H9 (cell line): ENCODE data around the gene AXL. TPM values are rescaled to one million over a fixed set of nuclear protein-coding genes. Genes with fewer than 3 reads are reported as not detected.
A peak's percentile ranks its signal among the peaks of the same experiment; 100 is the strongest.

Experiments used
- DNase-seq: peaks from one replicate; pipeline ENCODE4 v3.0.0-alpha.2; 2017
- H2AFZ ChIP-seq: one replicate; pipeline ENCODE4 v1.6.1; 2013; ENCODE audit warnings: mild to moderate bottlenecking, low read length, control low read depth, moderate library complexity
- H2AK5ac ChIP-seq: 2 replicates; pipeline ENCODE4 v1.6.1; 2013; ENCODE audit warnings: low read length, control low read depth, mixed read lengths; ENCODE audit not compliant: insufficient read length
- H2BK120ac ChIP-seq: one replicate; pipeline ENCODE4 v1.6.1; 2013; ENCODE audit warnings: low read depth, mild to moderate bottlenecking, low read length, control low read depth, inconsistent platforms; ENCODE audit not compliant: poor library complexity, severe bottlenecking
- H2BK12ac ChIP-seq: 2 replicates; pipeline ENCODE4 v1.6.1; 2013; ENCODE audit warnings: low read length, control low read depth, mixed read lengths, low read depth; ENCODE audit not compliant: insufficient read length
- H2BK15ac ChIP-seq: 2 replicates; pipeline ENCODE4 v1.6.1; 2013; ENCODE audit warnings: low read depth, low read length, control low read depth
- H2BK20ac ChIP-seq: one replicate; pipeline ENCODE4 v1.6.1; 2013; ENCODE audit warnings: low read depth, mild to moderate bottlenecking, low read length, control low read depth, inconsistent platforms; ENCODE audit not compliant: poor library complexity, severe bottlenecking
- H2BK5ac ChIP-seq: 2 replicates; pipeline ENCODE4 v1.6.1; 2013; ENCODE audit warnings: low read length, control low read depth, mixed read lengths; ENCODE audit not compliant: insufficient read length
- H3K14ac ChIP-seq: 2 replicates; pipeline ENCODE4 v1.6.1; 2013; ENCODE audit warnings: low read length, control low read depth; ENCODE audit not compliant: insufficient read depth
- H3K18ac ChIP-seq: 2 replicates; pipeline ENCODE4 v1.6.1; 2013; ENCODE audit warnings: low read depth, mild to moderate bottlenecking, mixed read lengths, low read length, control low read depth; ENCODE audit not compliant: insufficient read length
- H3K23ac ChIP-seq: 2 replicates; pipeline ENCODE4 v1.6.1; 2013; ENCODE audit warnings: low read length, control low read depth, mixed read lengths, low read depth; ENCODE audit not compliant: insufficient read length
- H3K23me2 ChIP-seq: 2 replicates; pipeline ENCODE4 v1.6.1; 2013; ENCODE audit warnings: low read depth, mild to moderate bottlenecking, mixed read lengths, low read length, control low read depth; ENCODE audit not compliant: insufficient read length, poor library complexity, severe bottlenecking
- H3K27ac ChIP-seq: 2 replicates; pipeline ENCODE4 v1.5.1; 2013; ENCODE audit warnings: low read length, control low read depth, mixed read lengths, low read depth; ENCODE audit not compliant: insufficient read length
- H3K27me3 ChIP-seq: 2 replicates; pipeline ENCODE4 v1.6.1; 2013; ENCODE audit warnings: low read length, control low read depth, inconsistent platforms; ENCODE audit not compliant: insufficient read depth
- H3K4ac ChIP-seq: 2 replicates; pipeline ENCODE4 v1.6.1; 2013; ENCODE audit warnings: low read depth, mild to moderate bottlenecking, control low read depth, inconsistent platforms, low read length, moderate library complexity
- H3K4me1 ChIP-seq: 2 replicates; pipeline ENCODE4 v1.6.1; 2013; ENCODE audit warnings: low read length, control low read depth, inconsistent platforms; ENCODE audit not compliant: insufficient read depth
- H3K4me2 ChIP-seq: 2 replicates; pipeline ENCODE4 v1.6.1; 2013; ENCODE audit warnings: low read length, control low read depth, mixed read lengths; ENCODE audit not compliant: insufficient read length, insufficient read depth
- H3K56ac ChIP-seq: 2 replicates; pipeline ENCODE4 v1.6.1; 2013; ENCODE audit warnings: low read depth, mild to moderate bottlenecking, mixed read lengths, low read length, control low read depth; ENCODE audit not compliant: insufficient read length
- H3K79me1 ChIP-seq: 2 replicates; pipeline ENCODE4 v1.6.1; 2013; ENCODE audit warnings: low read depth, mild to moderate bottlenecking, moderate library complexity, low read length, control low read depth, inconsistent platforms; ENCODE audit not compliant: insufficient read depth, poor library complexity, severe bottlenecking
- H3K79me2 ChIP-seq: 2 replicates; pipeline ENCODE4 v1.6.1; 2013; ENCODE audit warnings: low read length, control low read depth, inconsistent platforms; ENCODE audit not compliant: insufficient read depth
- H3K9ac ChIP-seq: 2 replicates; pipeline ENCODE4 v1.6.1; 2013; ENCODE audit warnings: low read length, control low read depth, mixed read lengths; ENCODE audit not compliant: insufficient read length; ENCODE audit errors: extremely low read depth
- H3K9me3 ChIP-seq: one replicate; pipeline ENCODE4 v1.6.1; 2013; ENCODE audit warnings: low read depth, low read length, inconsistent platforms; ENCODE audit not compliant: control insufficient read depth
- H3T11ph ChIP-seq: one replicate; pipeline ENCODE4 v1.6.1; 2013; ENCODE audit warnings: mild to moderate bottlenecking, low read length, control low read depth, inconsistent platforms
- H4K20me1 ChIP-seq: one replicate; pipeline ENCODE4 v1.6.1; 2013; ENCODE audit not compliant: control insufficient read depth, insufficient read length, insufficient read depth
- H4K5ac ChIP-seq: 2 replicates; pipeline ENCODE4 v1.6.1; 2013; ENCODE audit warnings: low read depth, mild to moderate bottlenecking, mixed read lengths, low read length, control low read depth; ENCODE audit not compliant: insufficient read length
- H4K8ac ChIP-seq: replicated peaks from 2 replicates; pipeline ENCODE4 v1.6.1; 2013; ENCODE audit warnings: low read length, control low read depth, mixed read lengths, low read depth; ENCODE audit not compliant: insufficient read length
- H4K91ac ChIP-seq: 2 replicates; pipeline ENCODE4 v1.6.1; 2013; ENCODE audit warnings: low read depth, mild to moderate bottlenecking, moderate library complexity, mixed read lengths, low read length, control low read depth; ENCODE audit not compliant: insufficient read length
- H3K27ac Mint-ChIP-seq, 3 experiments: 2 replicates in 2 of 3; 3 replicates in 1 of 3; pipeline ENCODE4 v1.8.0; 2020 to 2021; ENCODE audit warnings: mixed read lengths in 3 of 3, mild to moderate bottlenecking in 1 of 3, moderate library complexity in 1 of 3
- H3K27me3 Mint-ChIP-seq: 2 replicates; pipeline ENCODE4 v1.8.0; 2021; ENCODE audit warnings: low read depth, mild to moderate bottlenecking, moderate library complexity, mixed read lengths
- H3K36me3 Mint-ChIP-seq, 3 experiments: 2 replicates in 2 of 3; 3 replicates in 1 of 3; pipeline ENCODE4 v1.8.0; 2020 to 2021; ENCODE audit warnings: low read depth in 3 of 3, mixed read lengths in 3 of 3; ENCODE audit not compliant: insufficient read depth in 1 of 3
- H3K4me1 Mint-ChIP-seq, 2 experiments: 2 replicates each; pipeline ENCODE4 v1.8.0; 2020; ENCODE audit warnings: mixed read lengths in 2 of 2
- H3K4me3 Mint-ChIP-seq, 2 experiments: 2 replicates in 1 of 2; 3 replicates in 1 of 2; pipeline ENCODE4 v1.8.0; 2020 to 2021; ENCODE audit warnings: mild to moderate bottlenecking in 2 of 2, mixed read lengths in 2 of 2, moderate library complexity in 1 of 2
- H3K9me3 Mint-ChIP-seq, 2 experiments: 2 replicates in 1 of 2; 3 replicates in 1 of 2; pipeline ENCODE4 v1.8.0; 2020; ENCODE audit warnings: mild to moderate bottlenecking in 2 of 2, mixed read lengths in 2 of 2, moderate library complexity in 1 of 2
- CTCF ChIP-seq: fragments of 200-600 bp; sonication (generic); conservative IDR thresholded peaks from 3 replicates; pipeline ENCODE4 v1.8.0; 2021; ENCODE audit warnings: antibody characterized with exemption, mild to moderate bottlenecking
- WGBS: extraction: QIAGEN DNeasy Blood & Tissue Kit; methylation state at CpG from one replicate; pipeline ENCODE4 v1.1.7; 2013; ENCODE audit warnings: missing lambda C conversion rate, low lambda C conversion rate, mixed read lengths; ENCODE audit not compliant: insufficient read length; ENCODE audit errors: extremely low coverage; 5-methylcytosine and 5-hydroxymethylcytosine counted together
- total RNA-seq: library from RNA; stranded (reverse); gene quantifications from 2 replicates; pipeline ENCODE4 v1.2.1, GENCODE V29; 2021

Gene AXL
- total RNA-seq, 1 experiment from 2014 or later: 29.4 TPM

GRCh38 chr19:41198559-41198958 is 20.5 kb upstream of the AXL start:
- no peak for DNase-seq
- Histone ChIP-seq H2BK120ac (no peak overlapping the region), H3T11ph (no peak overlapping the region), H3K9me3 (no peaks in the 10 kb centered on the region), H3K14ac (no peak overlapping the region; the same call in 1 of the 2 replicates), H3K79me1 (peaks cover 3% of the 10 kb centered on the region), H2BK20ac (no peak overlapping the region), H2BK5ac (no peak overlapping the region), H3K23ac (no peak overlapping the region), H3K27me3 (no peaks in the 10 kb centered on the region), H3K4me2 (no peak overlapping the region), H3K18ac (no peak overlapping the region), H2BK15ac (no peak overlapping the region), H4K91ac (no peak overlapping the region), H2AK5ac (no peak overlapping the region), H3K56ac (no peak overlapping the region), H4K5ac (no peak overlapping the region), H2AFZ (no peak overlapping the region), H2BK12ac (no peak overlapping the region), H4K20me1 (peaks cover 2% of the 10 kb centered on the region), H3K23me2 (peaks cover 7% of the 10 kb centered on the region), H3K4ac (no peak overlapping the region), H4K8ac (no peak overlapping the region), H3K4me1 (peaks cover 5% of the 10 kb centered on the region; the same call in 1 of the 2 replicates), H3K79me2 (peaks cover 18% of the 10 kb centered on the region; the same call in 1 of the 2 replicates), H3K27ac (no peak overlapping the region), H3K9ac (no peak overlapping the region)
- Mint-ChIP-seq H3K4me1 (peaks cover 34 to 39% of the 10 kb centered on the region in 2 experiments), H3K9me3 (no peaks in the 10 kb centered on the region), H3K4me3 (no peak overlapping the region), H3K27ac (peak overlapping the region in 2 of 3 experiments; percentile 81 to 89; a peak in 3 of 7 replicates), H3K36me3 (peaks cover 52 to 90% (median 88%) of the 10 kb centered on the region in 3 experiments), H3K27me3 (no peaks in the 10 kb centered on the region)
- WGBS: no CpG with 5 or more reads among the region's 11 CpGs
- no peak for TF ChIP-seq CTCF
